ENCODE results near the gene BATF2. TPM values are rescaled to one million over a fixed set of nuclear protein-coding genes. Genes with fewer than 3 reads are reported as not detected.

The BATF2 gene
- total RNA-seq, 1 donor from 2014 or later, result 0.24 TPM

GRCh38 chr11:64967375-64967774 lies 29.4 kb downstream of the BATF2 start:
- Mint-ChIP-seq H3K36me3 (ENCODE audit: low read depth) (no peaks in the 10 kb centered on the region), H3K9me3 (no peaks in the 10 kb centered on the region), H3K27me3 (no peaks in the 10 kb centered on the region), H3K4me1 (peaks cover 17% of the 10 kb centered on the region), H3K4me3 (no peak overlapping the region), H3K27ac (no peak overlapping the region)
- POLR2A ChIA-PET, result no interaction called here
- DNase-seq (no peak), ATAC-seq (ENCODE audit: low read depth) (no peak)
- intact Hi-C loops (cut with micrococcal nuclease), result no loop called here
- CTCF ChIA-PET, result no interaction called here
- TF ChIP-seq CTCF (IDR thresholded peaks at IDR 0.05), result no peak

- CTCF ChIA-PET, result no interaction called here
- Mint-ChIP-seq H3K4me1 (peaks cover 6% of the 10 kb centered on the region), H3K27ac (no peak overlapping the region), H3K36me3 (ENCODE audit: low read depth) (no peaks in the 10 kb centered on the region), H3K4me3 (no peak overlapping the region), H3K9me3 (no peaks in the 10 kb centered on the region), H3K27me3 (peaks cover 2% of the 10 kb centered on the region)
- ATAC-seq (ENCODE audit: low read depth) (no peak), DNase-seq (no peak)
- intact Hi-C loops (cut with micrococcal nuclease), result no loop called here
- POLR2A ChIA-PET, result interaction anchor here (0.8 kb wide), 1 partner anchor 57 kb away, joined by 3 read pairs; no protein-coding TSS in a partner anchor
- no peak for TF ChIP-seq CTCF (IDR thresholded peaks at IDR 0.05)
Measured at GRCh38 chr11:64963072-64963631, 33.6 kb downstream of the BATF2 start.

- no peak for TF ChIP-seq CTCF (IDR thresholded peaks at IDR 0.05)
- H3K9me3 Mint-ChIP-seq, result no peaks in the 10 kb centered on the region
- H3K36me3 Mint-ChIP-seq (ENCODE audit: low read depth), result no peaks in the 10 kb centered on the region
- ChIA-PET POLR2A (no interaction called here), CTCF (no interaction called here)
- DNase-seq (no peak), ATAC-seq (ENCODE audit: low read depth) (no peak)
- H3K4me3 Mint-ChIP-seq, result no peak overlapping the region
- H3K4me1 Mint-ChIP-seq, result peaks cover 6% of the 10 kb centered on the region
- H3K27me3 Mint-ChIP-seq, result peaks cover 2% of the 10 kb centered on the region
- intact Hi-C loops (cut with micrococcal nuclease), result no loop called here
- no peak overlapping the region for H3K27ac Mint-ChIP-seq
Measured at GRCh38 chr11:64960719-64961118, 36.1 kb downstream of the BATF2 start.

- peaks cover 6% of the 10 kb centered on the region for H3K4me1 Mint-ChIP-seq
Measured at GRCh38 chr11:64959498-64959897, 37.3 kb downstream of the BATF2 start.

GRCh38 chr11:64954201-64954600 lies 42.6 kb downstream of the BATF2 start:
- Mint-ChIP-seq H3K4me1 (no peaks in the 10 kb centered on the region), H3K4me3 (no peak overlapping the region), H3K27ac (no peak overlapping the region), H3K27me3 (peaks cover 6% of the 10 kb centered on the region), H3K9me3 (no peaks in the 10 kb centered on the region), H3K36me3 (ENCODE audit: low read depth) (no peaks in the 10 kb centered on the region)
- ChIA-PET CTCF (no interaction called here), POLR2A (no interaction called here)
- ATAC-seq (ENCODE audit: low read depth), result no peak
- intact Hi-C loops (cut with micrococcal nuclease), result loop anchor here (2.0 kb wide), 1 partner anchor 15 kb away; no protein-coding TSS in a partner anchor
- no peak for TF ChIP-seq CTCF (IDR thresholded peaks at IDR 0.05)
- DNase-seq, result no peak

More at GRCh38 chr11:64959498-64959897, 37.3 kb downstream of the BATF2 start:
- TF ChIP-seq CTCF (IDR thresholded peaks at IDR 0.05), result no peak
- peaks cover 2% of the 10 kb centered on the region for H3K27me3 Mint-ChIP-seq
- intact Hi-C loops (cut with micrococcal nuclease), result no loop called here
- no peaks in the 10 kb centered on the region for H3K9me3 Mint-ChIP-seq
- no peak for ATAC-seq (ENCODE audit: low read depth)
- no peak overlapping the region for H3K4me3 Mint-ChIP-seq
- H3K27ac Mint-ChIP-seq, result no peak overlapping the region
- ChIA-PET CTCF (no interaction called here), POLR2A (interaction anchor here (0.7 kb wide), 1 partner anchor 248 kb away, joined by 5 read pairs; no protein-coding TSS in a partner anchor)
- H3K36me3 Mint-ChIP-seq (ENCODE audit: low read depth), result no peaks in the 10 kb centered on the region
- no peak for DNase-seq
